RWPE2 (cell line): ENCODE data around the gene CDKL2.

Experiments
- ATAC-seq: fragments of 200-7000 bp; cut with Tn5 transposase; 3 replicates; pipeline ENCODE4 v1.9.1; 2021; ENCODE audit warnings: low read depth
- DNase-seq: peaks from one replicate; pipeline ENCODE4 v3.0.0-alpha.2; 2020; ENCODE audit warnings: low spot score
- H3K27ac ChIP-seq: fragments of 450-650 bp; 2 replicates; pipeline ENCODE4 v1.5.1; 2017; ENCODE audit warnings: mild to moderate bottlenecking; ENCODE audit not compliant: poor library complexity, severe bottlenecking
- H3K27me3 ChIP-seq: fragments of 250-450 bp; sonication (Bioruptor Pico); 2 replicates; pipeline ENCODE4 v1.5.1; 2021; ENCODE audit warnings: mild to moderate bottlenecking, moderate library complexity; ENCODE audit not compliant: insufficient read depth, poor library complexity, severe bottlenecking
- H3K36me3 ChIP-seq: fragments of 250-450 bp; sonication (Bioruptor Pico); 2 replicates; pipeline ENCODE4 v1.5.1; 2020; ENCODE audit warnings: low read depth, mild to moderate bottlenecking, moderate library complexity
- H3K4me1 ChIP-seq: fragments of 250-450 bp; sonication (Bioruptor Pico); 2 replicates; pipeline ENCODE4 v1.5.1; 2021; ENCODE audit warnings: mild to moderate bottlenecking, moderate library complexity; ENCODE audit not compliant: insufficient read depth, poor library complexity, severe bottlenecking
- H3K4me3 ChIP-seq: fragments of 250-450 bp; sonication (Bioruptor Pico); 2 replicates; pipeline ENCODE4 v1.5.1; 2021; ENCODE audit warnings: mild to moderate bottlenecking, moderate library complexity; ENCODE audit not compliant: severe bottlenecking
- H3K9me3 ChIP-seq: fragments of 250-450 bp; sonication (Bioruptor Pico); 2 replicates; pipeline ENCODE4 v1.5.1; 2021; ENCODE audit warnings: mild to moderate bottlenecking, moderate library complexity; ENCODE audit not compliant: severe bottlenecking
- TF ChIP-seq, protein P1 (sequence below): fragments of 450-650 bp; IDR thresholded peaks from one replicate; pipeline ENCODE4 v1.5.1; 2017; ENCODE audit warnings: mild to moderate bottlenecking, moderate library complexity; ENCODE audit not compliant: poor library complexity, severe bottlenecking

CDKL2 gene

GRCh38 chr4:75630174-75630936, at the start of gene CDKL2:
CDKL2 (minus strand) TSS chr4:75630528; CDS start chr4:75625988, 4,540 bp downstream.
- Histone ChIP-seq H3K4me3 (peak within 1 kb of the TSS; percentile 36), H3K9me3 (no peaks in the 10 kb centered on the region), H3K27me3 (no peaks in the 10 kb centered on the region), H3K4me1 (peaks cover 8% of the 10 kb centered on the region), H3K27ac (no peak within 1 kb of the TSS), H3K36me3 (no peaks in the 10 kb centered on the region)
- DNase-seq (peak; percentile 87), ATAC-seq (peak; percentile 92)
- TF ChIP-seq, protein P1, sequence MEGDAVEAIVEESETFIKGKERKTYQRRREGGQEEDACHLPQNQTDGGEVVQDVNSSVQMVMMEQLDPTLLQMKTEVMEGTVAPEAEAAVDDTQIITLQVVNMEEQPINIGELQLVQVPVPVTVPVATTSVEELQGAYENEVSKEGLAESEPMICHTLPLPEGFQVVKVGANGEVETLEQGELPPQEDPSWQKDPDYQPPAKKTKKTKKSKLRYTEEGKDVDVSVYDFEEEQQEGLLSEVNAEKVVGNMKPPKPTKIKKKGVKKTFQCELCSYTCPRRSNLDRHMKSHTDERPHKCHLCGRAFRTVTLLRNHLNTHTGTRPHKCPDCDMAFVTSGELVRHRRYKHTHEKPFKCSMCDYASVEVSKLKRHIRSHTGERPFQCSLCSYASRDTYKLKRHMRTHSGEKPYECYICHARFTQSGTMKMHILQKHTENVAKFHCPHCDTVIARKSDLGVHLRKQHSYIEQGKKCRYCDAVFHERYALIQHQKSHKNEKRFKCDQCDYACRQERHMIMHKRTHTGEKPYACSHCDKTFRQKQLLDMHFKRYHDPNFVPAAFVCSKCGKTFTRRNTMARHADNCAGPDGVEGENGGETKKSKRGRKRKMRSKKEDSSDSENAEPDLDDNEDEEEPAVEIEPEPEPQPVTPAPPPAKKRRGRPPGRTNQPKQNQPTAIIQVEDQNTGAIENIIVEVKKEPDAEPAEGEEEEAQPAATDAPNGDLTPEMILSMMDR = no peak

DNA sequence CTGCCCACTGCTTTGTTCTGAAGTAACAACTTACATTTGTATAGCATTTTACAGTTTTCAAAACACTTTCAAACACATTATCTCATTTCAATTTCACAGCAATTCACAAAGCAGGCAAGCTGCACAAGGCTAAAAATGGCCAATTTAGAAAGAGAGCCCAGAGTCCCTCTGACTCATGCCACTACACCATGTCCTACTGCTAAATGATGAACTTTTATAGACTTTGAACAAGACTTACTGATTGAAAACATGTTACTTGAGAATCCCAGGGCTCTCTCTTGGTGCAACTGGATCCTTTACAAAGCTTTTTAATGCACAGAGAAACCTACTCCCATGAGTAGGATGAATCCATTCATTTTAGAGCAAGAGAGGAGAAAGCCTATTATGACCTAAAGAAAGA, 48.6 kb upstream of the CDKL2 start:
- Histone ChIP-seq H3K27ac (no peak overlapping the region), H3K4me3 (no peak overlapping the region), H3K4me1 (peaks cover 4% of the 10 kb centered on the region), H3K27me3 (no peaks in the 10 kb centered on the region), H3K36me3 (no peaks in the 10 kb centered on the region), H3K9me3 (no peaks in the 10 kb centered on the region)
- no peak for ATAC-seq
- TF ChIP-seq, protein P1 = no peak
- DNase-seq = no peak

- peaks cover 6% of the 10 kb centered on the region for H3K4me1 ChIP-seq
- H3K36me3 ChIP-seq = no peaks in the 10 kb centered on the region
- no peaks in the 10 kb centered on the region for H3K27me3 ChIP-seq
- TF ChIP-seq, protein P1 = no peak
- H3K27ac ChIP-seq = no peak overlapping the region
- no peak for ATAC-seq
- DNase-seq = no peak
- no peaks in the 10 kb centered on the region for H3K9me3 ChIP-seq
- no peak overlapping the region for H3K4me3 ChIP-seq
Observed at GRCh38 chr4:75678473-75678872, 48.1 kb upstream of the CDKL2 start.

- Histone ChIP-seq H3K27ac (no peak overlapping the region), H3K27me3 (no peaks in the 10 kb centered on the region), H3K4me1 (peaks cover 21% of the 10 kb centered on the region), H3K9me3 (no peaks in the 10 kb centered on the region), H3K36me3 (peaks cover 9% of the 10 kb centered on the region), H3K4me3 (no peak overlapping the region)
- TF ChIP-seq, protein P1 = no peak
- ATAC-seq (no peak), DNase-seq (no peak)
Observed at GRCh38 chr4:75675004-75675531, 44.7 kb upstream of the CDKL2 start.

GRCh38 chr4:75673959-75674328, 43.6 kb upstream of the CDKL2 start:
- no peaks in the 10 kb centered on the region for H3K27me3 ChIP-seq
- H3K4me1 ChIP-seq = peaks cover 21% of the 10 kb centered on the region
- peaks cover 11% of the 10 kb centered on the region for H3K36me3 ChIP-seq
- peak overlapping the region; percentile 83 for H3K27ac ChIP-seq
- DNase-seq (no peak), ATAC-seq (no peak)
- H3K4me3 ChIP-seq = peak overlapping the region; percentile 97
- no peaks in the 10 kb centered on the region for H3K9me3 ChIP-seq
- TF ChIP-seq, protein P1 = no peak
